Measurements from ENCODE around the gene FSIP1. TPM values are rescaled to one million over a fixed set of nuclear protein-coding genes. Genes with fewer than 3 reads are reported as not detected.

Gene FSIP1
- polyA plus RNA-seq, 3 donors = 0.10 to 0.48 (median 0.21) TPM

- Histone ChIP-seq H3K27me3 (ENCODE audit: control insufficient read depth in 2 of 2, insufficient read depth in 2 of 2, low read length in 2 of 2) (no peaks in the 10 kb centered on the region), H2AFZ (ENCODE audit: insufficient read depth, low read depth, low read length, poor library complexity, severe bottlenecking) (no peak overlapping the region), H3K4me3 (replicated peaks in 1 of 3; ENCODE audit: low read depth in 2 of 3, low read length in 3 of 3) (no peak overlapping the region), H3K9ac (ENCODE audit: insufficient read depth, low read length, poor library complexity, severe bottlenecking) (no peak overlapping the region), H3K27ac (ENCODE audit: low read depth in 1 of 2, low read length in 2 of 2) (no peak overlapping the region), H3K4me2 (replicated peaks; ENCODE audit: extremely low read depth, low read length, poor library complexity, severe bottlenecking) (no peak overlapping the region), H4K20me1 (ENCODE audit: insufficient read depth, low read length) (no peaks in the 10 kb centered on the region), H3K79me2 (ENCODE audit: insufficient read depth, low read length) (no peaks in the 10 kb centered on the region), H3K9me3 (replicated peaks in 1 of 2; ENCODE audit: control insufficient read depth in 1 of 2, insufficient read depth in 1 of 2, low read length in 2 of 2) (no peaks in the 10 kb centered on the region), H3K36me3 (replicated peaks in 1 of 2; ENCODE audit: control insufficient read depth in 1 of 2, insufficient read depth in 2 of 2, low read length in 2 of 2) (no peaks in the 10 kb centered on the region), H3K4me1 (ENCODE audit: control insufficient read depth in 1 of 2, insufficient read depth in 2 of 2, low read length in 2 of 2) (no peaks in the 10 kb centered on the region)
- intact Hi-C loops (cut with micrococcal nuclease) = no loop called here
- WGBS (ENCODE audit: insufficient coverage) = 93% methylated on average over 5 of the region's 6 CpGs
- Mint-ChIP-seq H3K36me3 (no peaks in the 10 kb centered on the region), H3K4me3 (no peak overlapping the region), H3K4me1 (no peaks in the 10 kb centered on the region), H3K27ac (no peak overlapping the region), H3K9me3 (no peaks in the 10 kb centered on the region), H3K27me3 (ENCODE audit: low read depth in 3 of 3) (peaks cover 0 to 2% (median 0%) of the 10 kb centered on the region in 3 donors)
- DNase-seq = no peak
- TF ChIP-seq CTCF (IDR thresholded peaks at IDR 0.05) = no peak
Measured at GRCh38 chr15:39736412-39737195, 46.0 kb downstream of the FSIP1 start.

- H3K27ac ChIP-seq (ENCODE audit: low read depth in 1 of 2, low read length in 2 of 2) = no peak overlapping the region
- no CpG with 5 or more reads among the region's 4 CpGs for WGBS (ENCODE audit: insufficient coverage)
- H4K20me1 ChIP-seq (ENCODE audit: insufficient read depth, low read length) = no peaks in the 10 kb centered on the region
- no peak for DNase-seq
- Mint-ChIP-seq H3K4me3 (no peak overlapping the region), H3K36me3 (no peaks in the 10 kb centered on the region), H3K4me1 (no peaks in the 10 kb centered on the region), H3K27me3 (ENCODE audit: low read depth in 3 of 3) (peaks cover 0 to 2% (median 0%) of the 10 kb centered on the region in 3 donors), H3K9me3 (no peaks in the 10 kb centered on the region), H3K27ac (no peak overlapping the region)
- no peak for TF ChIP-seq CTCF (IDR thresholded peaks at IDR 0.05)
- H3K4me3 ChIP-seq (replicated peaks in 1 of 3; ENCODE audit: low read depth in 2 of 3, low read length in 3 of 3) = no peak overlapping the region
- H3K27me3 ChIP-seq (ENCODE audit: control insufficient read depth in 2 of 2, insufficient read depth in 2 of 2, low read length in 2 of 2) = no peaks in the 10 kb centered on the region
- no peaks in the 10 kb centered on the region for H3K4me1 ChIP-seq (ENCODE audit: control insufficient read depth in 1 of 2, insufficient read depth in 2 of 2, low read length in 2 of 2)
- intact Hi-C loops (cut with micrococcal nuclease) = no loop called here
- no peak overlapping the region for H2AFZ ChIP-seq (ENCODE audit: insufficient read depth, low read depth, low read length, poor library complexity, severe bottlenecking)
- no peak overlapping the region for H3K9ac ChIP-seq (ENCODE audit: insufficient read depth, low read length, poor library complexity, severe bottlenecking)
- no peaks in the 10 kb centered on the region for H3K79me2 ChIP-seq (ENCODE audit: insufficient read depth, low read length)
- H3K4me2 ChIP-seq (replicated peaks; ENCODE audit: extremely low read depth, low read length, poor library complexity, severe bottlenecking) = no peak overlapping the region
- H3K9me3 ChIP-seq (replicated peaks in 1 of 2; ENCODE audit: control insufficient read depth in 1 of 2, insufficient read depth in 1 of 2, low read length in 2 of 2) = no peaks in the 10 kb centered on the region
- no peaks in the 10 kb centered on the region for H3K36me3 ChIP-seq (replicated peaks in 1 of 2; ENCODE audit: control insufficient read depth in 1 of 2, insufficient read depth in 2 of 2, low read length in 2 of 2)
Measured at GRCh38 chr15:39735120-39735717, 47.4 kb downstream of the FSIP1 start.

All from CD14-positive monocyte (primary cell).